Prostate gland (tissue), 2 donors: ENCODE measurements around the gene PSEN1.
A peak's percentile ranks its signal among the peaks of the same experiment; 100 is the strongest.

Source experiments
- CTCF ChIP-seq, 4 experiments: fragments of 200-600 bp in 2 of 4; fragments of 450-650 bp in 2 of 4; sonication (generic) in 2 of 4; IDR thresholded peaks; 1 replicate in 3 of 4; 2 replicates in 1 of 4; pipeline ENCODE4 v1.5.1; 2016 to 2019; ENCODE audit warnings: antibody characterized with exemption in 4 of 4, mild to moderate bottlenecking in 2 of 4, moderate library complexity in 2 of 4
- POLR2A ChIP-seq: fragments of 450-650 bp; IDR thresholded peaks from one replicate; pipeline ENCODE4 v1.6.1; 2016; ENCODE audit warnings: antibody characterized with exemption, mild to moderate bottlenecking

DNA sequence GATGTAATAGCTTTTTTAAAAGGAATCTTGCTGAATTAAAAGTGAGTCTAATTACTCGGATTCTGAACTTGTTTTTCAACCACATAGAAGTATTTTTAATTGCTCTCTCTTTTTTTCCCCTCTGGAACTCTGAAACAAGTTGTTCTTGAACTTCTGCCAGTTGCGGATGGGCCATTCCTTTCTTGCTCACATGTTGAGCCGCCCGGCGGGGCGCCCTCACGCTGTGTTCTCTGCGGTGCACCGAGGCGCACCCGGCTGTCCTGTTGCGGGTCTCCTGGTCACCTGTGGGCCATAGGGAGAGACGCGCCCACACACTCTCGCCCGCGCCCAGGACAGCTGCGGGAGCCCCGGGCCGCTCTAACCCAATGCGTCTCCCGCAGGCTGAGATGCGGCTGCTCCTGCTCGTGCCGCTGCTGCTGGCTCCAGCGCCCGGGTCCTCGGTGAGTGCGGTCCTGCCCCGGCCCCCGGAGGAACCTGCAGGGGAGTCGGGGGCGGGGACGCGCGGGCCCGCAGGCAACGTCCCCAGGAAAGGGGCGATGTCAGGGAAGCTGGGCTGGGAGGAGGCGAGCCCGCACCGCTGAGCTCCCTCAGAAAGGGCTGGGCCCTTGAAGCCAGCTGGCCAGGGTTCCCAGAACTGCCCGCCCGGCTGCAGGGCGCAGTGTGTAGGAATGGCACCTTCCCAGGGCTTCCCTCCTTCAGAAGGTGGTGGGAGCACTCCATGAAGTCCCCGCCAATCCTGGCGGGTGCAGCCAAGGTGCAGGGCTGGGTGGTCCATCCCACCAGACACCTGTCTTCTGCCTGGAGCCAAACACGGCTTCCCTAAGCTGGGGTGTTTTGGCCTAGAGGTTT lies 103.3 kb downstream of the PSEN1 start:
- TF ChIP-seq POLR2A (no peak), CTCF (IDR thresholded peaks at IDR 0.05) (peak in 1 of 4 experiments; percentile 3)
